ENCODE data around the gene GRIK4.

Gene GRIK4

DNA sequence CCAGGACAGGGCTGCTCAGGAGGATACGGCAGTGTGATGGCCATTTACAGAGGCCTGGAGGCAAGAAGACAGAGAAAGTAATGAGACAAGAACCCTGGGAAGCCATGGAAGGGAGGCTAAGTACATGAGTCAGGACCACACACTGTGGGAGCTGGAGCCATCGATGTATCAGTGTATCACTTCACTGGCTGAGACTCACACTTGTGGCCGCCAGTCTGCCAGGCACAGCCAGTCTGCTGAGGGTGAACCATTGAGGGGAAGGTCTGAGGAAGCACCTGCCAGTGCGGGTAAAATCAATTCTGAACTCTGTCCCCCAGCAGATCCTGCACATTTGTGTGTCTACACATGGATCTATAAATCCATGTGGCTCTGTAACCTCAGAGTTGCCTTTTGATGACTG, 195.6 kb downstream of the GRIK4 start:
- no peak for DNase-seq (ENCODE audit: low read depth in 2 of 2)

- DNase-seq (ENCODE audit: low read depth in 2 of 2), result no peak
Observed at GRCh38 chr11:120707663-120708062, 196.1 kb downstream of the GRIK4 start.

GRCh38 chr11:120708511-120709183, 197.1 kb downstream of the GRIK4 start:
- no peak for DNase-seq (ENCODE audit: low read depth in 2 of 2)

DNA sequence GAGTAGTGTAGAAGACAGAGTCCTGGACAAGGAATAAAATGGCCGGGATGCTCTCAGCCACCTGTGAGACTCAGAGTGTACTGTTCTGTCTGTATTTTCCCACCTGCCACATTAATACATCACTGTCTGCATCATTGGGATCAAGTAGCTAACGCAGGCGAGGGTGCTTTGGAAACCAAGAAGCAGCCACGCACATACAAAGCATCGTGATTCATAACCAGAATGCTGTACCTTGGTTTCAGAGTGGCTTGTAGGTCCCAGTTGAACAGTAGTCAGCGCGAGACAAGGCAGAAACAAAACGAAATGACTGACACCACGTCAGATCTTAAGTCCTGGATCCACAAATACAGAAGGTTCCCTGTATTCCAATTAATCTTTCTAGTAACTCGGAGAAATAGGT, 198.3 kb downstream of the GRIK4 start:
- no peak for DNase-seq (ENCODE audit: low read depth in 2 of 2)

GRCh38 chr11:120710354-120711131, 199.0 kb downstream of the GRIK4 start:
- DNase-seq (ENCODE audit: low read depth in 2 of 2), result no peak

- no peak for DNase-seq (ENCODE audit: low read depth in 2 of 2)
Observed at GRCh38 chr11:120712014-120712413, 200.5 kb downstream of the GRIK4 start.

DNA sequence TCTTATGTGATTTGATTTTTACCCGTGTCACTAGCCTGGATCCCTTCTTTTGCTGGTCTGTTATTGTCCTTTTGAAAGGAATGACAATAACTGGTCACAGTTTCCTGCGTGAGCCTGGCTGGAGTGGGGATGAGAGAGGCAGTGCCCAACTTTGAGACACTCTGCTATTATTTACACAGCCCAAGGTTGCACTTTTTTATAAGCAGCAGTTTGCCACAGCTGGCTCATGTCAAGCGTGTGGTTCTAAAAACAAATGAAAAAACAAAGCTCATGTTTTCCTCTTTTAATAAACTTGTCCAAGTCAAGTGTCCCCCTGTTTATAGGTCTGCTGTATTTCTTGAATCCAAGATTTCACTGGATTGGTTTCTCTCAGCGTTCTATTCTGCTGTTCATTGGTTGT, 201.3 kb downstream of the GRIK4 start:
- no peak for DNase-seq (ENCODE audit: low read depth in 2 of 2)

GRCh38 chr11:120713296-120713695, 201.7 kb downstream of the GRIK4 start:
- DNase-seq (ENCODE audit: low read depth in 2 of 2), result no peak

DNA sequence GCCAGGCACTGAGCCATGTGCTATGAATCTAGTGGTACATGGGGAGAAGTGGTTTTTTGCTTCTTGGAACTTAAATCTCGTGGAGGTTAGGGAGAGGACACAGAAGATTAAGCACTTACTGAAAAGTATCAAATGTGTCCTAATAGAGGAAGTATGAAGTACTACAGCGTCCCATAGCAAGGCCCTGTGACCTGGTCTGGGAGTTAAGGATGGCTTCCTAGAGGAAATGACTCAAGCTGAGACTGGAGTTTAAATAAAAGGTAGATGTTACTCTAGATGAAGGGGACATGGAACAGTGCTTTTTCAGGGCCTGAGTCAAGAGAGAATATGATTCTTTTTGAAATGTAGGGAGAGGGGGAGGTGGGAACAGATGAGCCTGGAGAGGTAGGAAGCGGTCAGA, 202.9 kb downstream of the GRIK4 start:
- no peak for DNase-seq (ENCODE audit: low read depth in 2 of 2)

GRCh38 chr11:120715239-120715638, 203.7 kb downstream of the GRIK4 start:
- no peak for DNase-seq (ENCODE audit: low read depth in 2 of 2)

DNA sequence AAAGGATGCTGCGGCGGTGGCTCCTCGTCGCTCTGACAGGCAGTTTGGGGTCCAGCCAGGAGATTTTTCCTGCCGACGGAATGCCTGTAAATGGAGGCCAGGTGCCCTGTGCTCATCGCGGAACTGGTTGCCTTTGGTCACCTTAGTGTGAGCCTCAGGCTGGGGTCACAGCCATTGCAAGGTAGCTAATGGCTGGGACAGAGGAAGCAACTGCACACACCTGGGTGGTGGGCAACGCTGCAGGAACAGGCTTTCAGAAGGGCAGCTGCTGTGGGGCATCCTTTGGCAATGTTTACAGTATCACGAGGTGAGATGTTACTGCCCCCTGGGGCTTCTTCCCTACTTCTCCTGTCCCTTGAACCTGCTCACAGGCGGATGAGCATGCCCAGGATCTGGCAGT, 205.5 kb downstream of the GRIK4 start:
- no peak for DNase-seq (ENCODE audit: low read depth in 2 of 2)

DNA sequence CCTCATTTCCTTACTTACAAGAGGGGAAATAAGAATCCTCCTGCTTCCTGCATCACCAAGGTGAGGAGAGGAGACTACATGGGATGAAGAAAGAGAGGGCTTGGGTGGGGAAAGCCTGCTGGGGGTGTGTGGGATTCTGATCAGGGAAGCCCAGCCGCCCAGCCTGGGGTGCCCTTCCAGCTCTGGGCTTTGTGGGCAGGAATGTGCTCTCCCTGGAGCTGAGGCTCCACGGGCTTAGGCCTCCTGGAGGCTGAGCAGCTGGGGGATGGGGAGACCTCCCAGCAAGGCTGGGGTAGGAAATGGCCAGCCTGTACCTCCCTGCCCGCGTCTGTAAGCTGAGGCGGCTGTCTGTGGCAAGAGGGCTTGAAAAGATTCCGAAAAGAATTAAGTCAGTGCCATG, 206.1 kb downstream of the GRIK4 start:
- no peak for DNase-seq (ENCODE audit: low read depth in 2 of 2)

DNA sequence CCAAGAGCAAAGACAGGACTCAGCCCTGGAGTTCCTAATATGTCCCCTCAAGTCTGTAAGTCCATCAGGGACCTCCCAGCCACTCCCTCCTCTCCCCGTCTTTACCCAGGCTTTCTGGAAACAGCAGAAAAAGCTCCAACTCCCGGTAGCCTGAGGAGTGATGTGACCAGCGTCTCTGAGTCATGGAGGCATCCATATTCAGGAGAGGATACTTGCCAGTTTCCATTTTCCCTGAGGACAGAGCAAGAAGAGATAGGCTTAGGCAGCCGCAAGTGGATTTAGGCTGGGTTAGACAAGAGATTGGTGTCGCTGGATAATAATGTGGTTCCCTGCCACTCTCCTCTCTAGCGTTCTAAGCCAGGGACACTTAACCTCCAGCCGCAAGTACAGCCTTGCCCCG, 206.6 kb downstream of the GRIK4 start:
- no peak for DNase-seq (ENCODE audit: low read depth in 2 of 2)

DNA sequence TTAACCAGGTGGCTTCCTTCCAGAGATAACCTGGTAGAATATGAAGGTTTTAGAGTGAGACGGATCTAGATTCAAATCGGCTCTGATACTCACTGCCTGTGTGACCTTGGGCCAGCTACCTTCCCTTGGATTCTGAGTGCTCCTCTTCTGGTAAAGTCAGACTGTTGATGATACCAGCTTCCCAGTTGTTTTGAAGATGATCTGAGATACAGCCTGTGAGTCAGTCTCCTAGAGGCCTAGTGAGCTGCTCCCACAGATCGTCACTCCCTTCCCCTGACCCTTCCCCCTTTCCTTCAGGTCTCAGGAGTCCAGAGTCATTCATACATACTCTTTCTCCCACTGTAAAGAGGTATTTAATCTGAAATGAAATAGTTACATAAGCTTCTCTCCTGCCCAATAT, 207.8 kb downstream of the GRIK4 start:
- DNase-seq (ENCODE audit: low read depth in 2 of 2), result no peak

DNA sequence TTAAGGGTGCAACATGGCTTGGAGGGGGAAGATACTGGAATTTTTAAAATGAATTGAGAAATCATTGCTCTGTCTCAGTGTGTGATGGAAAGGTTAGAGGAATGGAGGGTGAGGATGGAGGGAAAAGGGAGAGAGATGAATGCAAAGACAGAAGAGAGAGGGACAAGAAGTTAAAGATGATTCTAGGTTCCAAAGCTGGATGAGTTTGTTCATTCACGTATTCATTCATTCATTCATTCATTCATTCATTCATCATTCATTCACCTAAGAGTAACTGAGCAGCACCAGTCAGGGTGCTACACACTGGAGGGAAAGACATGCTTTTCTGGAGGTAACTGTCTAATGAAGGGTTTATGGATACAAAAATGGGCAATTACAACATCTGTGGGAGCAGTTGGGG, 209.2 kb downstream of the GRIK4 start:
- no peak for DNase-seq (ENCODE audit: low read depth in 2 of 2)

DNA sequence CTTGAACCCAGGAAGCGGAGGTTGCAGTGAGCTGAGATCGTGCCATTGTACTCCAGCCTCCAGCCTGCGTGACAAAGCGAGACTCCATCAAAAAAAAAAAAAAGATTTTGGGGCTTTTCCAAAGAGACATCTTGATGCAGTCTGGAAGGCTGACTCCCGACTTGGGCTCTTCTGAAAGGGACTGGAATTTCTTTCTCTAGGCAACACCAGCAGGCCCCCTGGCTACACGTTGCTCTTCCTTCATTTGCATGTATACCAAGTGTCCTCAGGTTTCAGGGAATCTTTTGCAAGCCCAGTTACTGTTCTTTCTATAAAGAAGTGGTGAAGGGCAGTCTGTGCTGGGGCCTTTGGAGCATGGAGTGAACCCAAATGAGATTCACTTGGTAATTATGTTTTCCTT, 211.0 kb downstream of the GRIK4 start:
- DNase-seq (ENCODE audit: low read depth in 2 of 2), result no peak

GRCh38 chr11:120723751-120724150, 212.2 kb downstream of the GRIK4 start:
- no peak for DNase-seq (ENCODE audit: low read depth in 2 of 2)

GRCh38 chr11:120727752-120728151, 216.2 kb downstream of the GRIK4 start:
- no peak for DNase-seq (ENCODE audit: low read depth in 2 of 2)

DNA sequence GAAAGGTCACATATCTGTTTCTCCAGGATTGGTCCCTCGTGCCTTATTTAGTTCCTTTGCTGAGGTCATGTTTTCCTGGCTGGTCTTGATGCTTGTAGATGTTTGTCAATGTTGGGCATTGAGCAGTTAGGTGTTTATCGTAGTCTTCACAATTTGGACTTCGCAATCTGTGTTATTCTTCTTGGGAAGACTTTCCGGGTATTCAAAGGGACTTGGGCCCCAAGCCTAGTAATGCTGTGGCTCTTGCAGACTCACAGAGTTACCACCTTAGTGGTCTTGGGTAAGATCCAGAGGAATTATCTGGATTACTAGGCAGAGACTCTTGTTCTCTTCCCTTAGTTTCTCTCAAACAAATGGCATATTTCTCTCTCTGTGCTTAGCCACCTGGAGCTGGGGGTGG, 223.5 kb downstream of the GRIK4 start:
- no peak for DNase-seq (ENCODE audit: low read depth in 2 of 2)

GRCh38 chr11:120738516-120739046, 227.0 kb downstream of the GRIK4 start:
- no peak for DNase-seq (ENCODE audit: low read depth in 2 of 2)

DNA sequence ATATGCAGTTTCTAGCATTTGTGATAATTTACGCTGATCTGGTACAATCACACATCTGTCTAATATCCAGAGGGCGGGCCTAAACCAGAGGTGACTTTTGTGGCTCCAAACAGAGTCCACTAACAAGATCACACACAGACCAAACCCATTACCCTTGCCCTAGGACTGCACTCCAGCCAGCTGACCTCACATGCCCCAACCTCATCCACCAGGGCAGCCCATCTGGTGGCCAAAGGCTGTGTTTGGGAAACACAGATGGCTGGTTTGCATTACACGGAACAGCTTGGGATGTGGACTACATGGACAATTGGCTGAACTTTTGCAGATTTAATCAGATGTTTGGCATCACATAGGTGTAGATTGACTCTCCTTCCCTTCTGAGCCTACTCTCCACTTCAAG, 228.2 kb downstream of the GRIK4 start:
- DNase-seq (ENCODE audit: low read depth in 2 of 2), result no peak

DNA sequence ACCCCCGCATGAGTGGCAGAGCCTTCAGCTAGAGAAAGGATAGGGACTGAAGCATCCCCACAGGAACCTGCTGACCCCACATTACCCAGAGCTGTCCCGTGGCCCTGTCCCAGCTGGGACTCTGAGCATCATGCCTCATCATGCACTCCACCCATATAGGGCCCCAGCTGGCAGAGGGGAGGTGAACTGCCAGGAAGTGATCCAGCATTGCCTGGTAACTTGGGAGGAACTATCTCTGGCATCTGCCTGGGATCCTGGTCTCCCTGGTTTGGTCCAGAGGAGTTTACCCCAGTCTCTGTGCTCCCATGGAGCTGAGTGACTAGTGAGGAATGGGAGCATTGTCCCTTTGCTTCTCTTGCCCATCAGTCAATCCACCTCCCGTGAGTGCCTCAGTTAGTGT, 228.8 kb downstream of the GRIK4 start:
- no peak for DNase-seq (ENCODE audit: low read depth in 2 of 2)

Measured in stimulated activated CD8-positive, alpha-beta memory T cell treated with anti-CD3 and anti-CD28 coated beads, Interleukin-15, amount 100 ng/mL, for 4 hours (primary cell).